GM18858 (cell line): ENCODE measurements around the gene RARG.
"Not testable (repeated sequence)": the region's sequence is repeated elsewhere in the genome, so short reads cannot be mapped to it uniquely, and the experiment has no call there.

Experiments used
- ATAC-seq: cut with Tn5 transposase; IDR thresholded peaks from one replicate; pipeline ENCODE4 v1.9.1; 2021; ENCODE audit not compliant: unreplicated experiment

Gene RARG

DNA sequence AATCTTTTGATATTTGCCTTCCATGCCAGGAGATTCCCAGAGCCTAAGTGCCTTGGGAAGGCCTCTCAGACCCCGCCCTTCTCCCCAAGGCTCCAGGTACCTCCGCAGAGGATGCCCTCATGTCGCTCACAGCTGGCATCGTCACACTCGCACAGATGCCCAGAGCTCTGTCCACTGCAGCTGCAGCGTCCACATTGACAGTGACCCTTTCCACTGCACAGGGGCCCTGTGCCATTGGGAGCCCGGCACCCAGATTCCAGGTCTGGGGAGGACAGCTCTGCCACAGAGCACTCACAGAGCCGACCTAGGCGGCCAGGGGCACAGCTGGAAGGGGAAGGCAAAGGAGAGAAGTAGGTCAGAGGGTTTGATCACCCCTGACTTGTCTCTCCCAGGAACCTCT is 39.0 kb downstream of the RARG start:
- no peak for ATAC-seq

DNA sequence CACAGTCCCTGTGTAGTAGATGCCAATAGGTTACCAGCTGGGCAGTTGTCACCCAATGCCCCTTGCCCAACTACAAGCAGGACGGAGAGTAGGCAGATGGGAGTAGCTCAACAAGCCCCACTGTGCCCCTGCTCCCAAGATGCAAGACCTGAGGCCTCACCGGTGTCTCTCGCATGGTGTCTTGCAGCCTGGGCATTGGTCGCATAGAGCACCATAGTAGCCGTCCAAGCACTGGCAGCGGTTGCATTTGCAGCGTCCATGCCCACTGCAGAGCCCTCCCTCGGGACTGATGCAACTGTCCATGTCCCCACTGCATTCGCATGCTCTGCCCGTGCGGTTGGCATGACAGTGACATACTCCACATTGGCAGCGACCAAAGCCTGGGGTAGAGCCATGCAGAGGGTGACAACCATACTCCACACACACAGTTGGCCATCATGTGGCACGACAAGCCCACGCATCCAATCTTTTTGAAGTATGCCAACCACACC is 39.4 kb downstream of the RARG start:
- ATAC-seq: no peak

DNA sequence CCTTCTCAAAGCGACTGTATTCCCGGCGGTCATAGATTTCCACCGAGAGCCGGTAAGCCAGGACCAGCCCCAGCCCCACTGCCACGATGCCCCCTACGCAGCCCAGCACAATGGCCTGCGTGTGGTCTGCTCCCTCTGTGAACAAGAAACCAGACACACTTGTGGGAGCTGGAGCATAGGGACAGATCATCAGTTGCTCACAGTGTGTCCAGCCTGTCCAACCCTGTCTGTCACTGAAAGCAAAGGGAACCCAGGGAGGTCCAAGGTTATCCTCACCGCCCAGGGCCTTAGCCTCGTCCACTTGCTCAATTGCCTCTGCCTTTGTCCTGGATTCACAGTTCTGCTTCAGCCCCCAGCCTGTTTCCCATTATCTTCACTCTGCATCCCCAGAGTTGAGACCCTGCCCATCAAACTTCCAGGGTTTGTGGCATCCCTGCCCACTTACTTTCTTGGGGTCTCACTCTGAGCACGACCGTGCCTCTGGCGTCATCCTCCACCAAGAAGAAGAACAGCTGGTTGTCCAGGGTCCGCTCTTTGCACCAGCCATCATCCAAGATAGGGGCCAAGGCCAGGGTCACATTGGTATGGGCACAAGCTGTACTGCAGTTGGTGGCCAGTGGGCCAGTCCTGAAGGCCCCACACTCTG is 40.0 kb downstream of the RARG start:
- ATAC-seq: no peak

- ATAC-seq: no peak
These were observed 40.7 kb downstream of the RARG start for GRCh38 chr12:53191096-53191884.

DNA sequence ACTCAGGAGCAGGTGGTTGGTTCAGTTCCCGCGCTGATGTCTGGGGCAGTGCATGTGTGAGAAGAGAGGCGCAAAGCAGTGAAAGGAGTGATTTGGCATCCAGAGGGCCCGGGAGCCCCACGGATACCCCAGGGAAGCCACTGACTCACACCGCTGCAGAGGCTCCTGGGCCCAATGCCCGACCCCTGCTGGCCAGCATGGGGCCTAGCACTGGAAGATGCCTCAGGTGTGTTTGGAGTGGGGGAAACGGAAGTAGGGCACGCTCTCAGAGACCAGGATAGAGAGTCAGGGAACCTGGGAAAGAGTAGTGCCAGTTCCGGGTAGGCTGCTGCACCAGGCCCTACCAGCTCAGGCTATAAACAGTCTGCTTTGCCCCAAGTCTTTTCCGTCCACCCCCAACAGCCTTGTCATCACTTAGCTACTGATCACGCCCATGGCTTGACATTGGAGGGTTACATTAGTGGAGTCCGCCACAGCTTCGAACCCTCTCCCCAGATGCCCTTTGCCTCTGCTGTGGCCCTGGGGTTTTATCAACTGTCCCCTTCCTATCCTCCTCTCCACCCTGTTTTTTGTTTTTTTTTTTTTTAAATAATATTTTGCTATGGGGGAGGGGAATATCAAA is 41.8 kb downstream of the RARG start:
- no peak for ATAC-seq

GRCh38 chr12:53187145-53187899 is 44.7 kb downstream of the RARG start:
- ATAC-seq: no peak

DNA sequence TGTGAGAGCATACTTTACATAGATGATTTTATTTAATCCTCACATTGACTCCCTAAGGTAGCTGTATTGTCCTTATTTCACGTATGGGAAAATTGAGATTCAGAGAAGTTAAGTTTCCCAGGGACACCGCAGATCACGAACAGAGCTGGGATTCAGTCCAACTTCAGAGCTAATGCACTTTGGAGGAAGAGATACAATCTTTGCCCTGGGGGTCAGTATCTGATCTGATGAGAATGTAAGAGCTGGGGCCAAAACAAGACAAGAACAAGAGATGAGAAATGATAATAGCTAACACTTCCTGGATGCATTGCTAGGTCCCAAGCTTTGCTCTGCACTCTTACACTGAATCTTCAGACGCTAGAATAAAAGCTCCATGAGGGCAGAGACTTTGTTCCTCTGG is 45.3 kb downstream of the RARG start:
- ATAC-seq: no peak

DNA sequence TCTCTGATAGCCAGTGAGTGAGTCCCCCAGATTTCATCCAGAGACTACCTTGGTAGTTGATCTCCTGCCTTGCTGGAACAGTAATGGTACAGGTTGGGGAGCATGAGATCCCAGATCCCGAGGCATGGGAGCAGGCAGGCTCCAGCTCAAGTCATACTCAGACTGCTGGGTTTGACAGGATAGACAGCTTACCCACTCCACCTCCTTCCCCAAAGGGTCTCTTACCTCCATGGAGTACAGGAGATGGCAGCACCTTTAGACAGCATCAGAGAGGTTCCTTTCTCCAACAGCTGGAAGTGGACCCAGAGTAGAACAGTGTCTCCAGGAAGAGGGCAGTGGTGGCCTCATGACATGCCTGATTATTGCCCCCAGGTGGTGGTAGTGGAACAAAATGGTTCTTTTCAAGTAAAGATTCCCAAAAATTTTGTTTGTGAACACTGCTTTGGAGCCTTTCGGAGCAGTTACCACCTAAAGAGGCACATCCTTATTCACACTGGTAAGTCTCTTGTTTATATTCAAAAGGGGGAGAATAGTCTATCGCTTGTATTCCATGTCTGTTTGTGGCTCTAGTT is 46.3 kb downstream of the RARG start:
- ATAC-seq: no peak

- no peak for ATAC-seq
These were observed 47.2 kb downstream of the RARG start for GRCh38 chr12:53184828-53185227.

DNA sequence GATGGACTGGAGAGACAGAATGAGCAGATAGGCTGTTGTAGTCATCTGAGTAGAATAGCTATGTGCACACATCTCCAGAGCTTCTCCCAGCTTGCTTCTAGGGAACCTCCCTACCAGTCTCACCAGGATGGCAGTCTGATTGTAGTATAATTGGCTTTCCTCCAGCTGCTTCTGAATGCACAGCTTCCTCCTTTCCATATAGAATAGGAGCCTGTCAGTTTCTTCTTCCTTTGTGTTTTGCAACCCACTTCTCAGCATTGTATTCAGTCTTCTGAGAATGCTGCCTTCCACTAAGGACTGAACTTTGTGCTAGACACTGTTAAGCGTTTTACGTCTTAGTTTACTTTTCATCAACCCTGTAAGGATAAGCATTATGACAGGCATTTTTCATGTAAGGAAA is 49.1 kb downstream of the RARG start:
- ATAC-seq: no peak

- no peak for ATAC-seq
These were observed 50.1 kb downstream of the RARG start for GRCh38 chr12:53181935-53182334.

DNA sequence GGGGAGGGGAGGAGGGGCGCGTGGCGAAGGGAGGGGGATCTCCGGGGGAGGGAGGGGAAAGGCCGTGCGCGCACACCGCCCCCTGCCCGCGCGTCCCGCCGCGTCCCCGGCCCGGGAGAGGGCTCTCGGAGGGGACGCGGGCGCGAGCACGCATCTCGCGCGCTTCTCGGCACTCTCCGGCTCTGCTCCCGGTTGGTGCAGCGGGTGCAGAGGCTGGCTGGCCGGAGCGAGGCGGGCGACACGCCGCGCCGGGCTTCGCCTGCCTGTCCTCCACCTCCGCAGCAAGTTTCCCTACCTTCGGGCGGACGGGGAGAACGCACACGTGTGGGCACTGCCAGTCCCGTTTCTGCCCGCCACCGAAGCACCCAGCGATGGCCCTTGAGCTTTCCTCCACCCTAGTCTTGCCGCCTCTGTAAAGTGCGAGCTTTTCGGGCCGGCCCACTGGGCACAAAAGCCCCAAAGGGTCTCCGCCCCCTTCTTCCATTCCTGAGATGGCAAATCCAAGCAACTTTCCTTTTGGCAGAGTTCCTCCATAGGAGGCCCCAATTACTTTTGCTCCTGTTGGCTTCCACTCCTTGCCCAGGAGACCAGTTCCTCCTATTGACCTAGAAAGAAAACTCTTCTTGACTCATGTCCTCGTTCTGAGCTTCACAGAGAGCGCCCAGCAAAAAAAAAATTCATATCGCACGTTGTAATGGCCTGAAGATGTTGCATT is 50.9 kb downstream of the RARG start:
- ATAC-seq: peak; percentile 14

GRCh38 chr12:53180220-53180930 is 51.6 kb downstream of the RARG start, which contains the start of the genes CSAD and ZNF740:
Gene CSAD (minus strand): TSS chr12:53180925. CDS start chr12:53173470, 7,455 bp downstream.
Gene ZNF740 (plus strand): TSS chr12:53180722. CDS start chr12:53181984, 1,262 bp downstream.
- ATAC-seq: peak; percentile 62

- peak; percentile 9 for ATAC-seq
These were observed 52.3 kb downstream of the RARG start for GRCh38 chr12:53179687-53180219.

GRCh38 chr12:53178803-53179202 is 53.2 kb downstream of the RARG start:
- not testable (repeated sequence) for ATAC-seq

DNA sequence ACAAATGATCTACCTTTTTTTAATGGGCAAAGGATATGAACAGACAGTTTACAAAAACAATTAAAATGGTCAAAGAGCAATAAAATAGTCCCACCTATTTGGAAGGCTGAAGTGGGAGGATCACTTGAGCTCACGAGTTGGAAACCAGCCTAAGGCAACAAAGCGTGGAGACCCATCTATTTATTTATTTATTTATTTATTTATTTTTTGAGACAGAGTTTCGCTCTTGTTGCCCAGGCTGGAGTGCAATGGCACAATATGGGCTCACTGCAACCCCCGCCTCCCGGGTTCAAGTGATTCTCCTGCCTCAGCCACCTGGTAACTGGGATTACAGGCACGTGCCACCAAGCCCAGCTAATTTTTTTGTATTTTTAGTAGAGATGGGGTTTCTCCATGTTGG is 54.6 kb downstream of the RARG start:
- not testable (repeated sequence) for ATAC-seq

GRCh38 chr12:53176750-53177149 is 55.3 kb downstream of the RARG start:
- no peak for ATAC-seq

- no peak for ATAC-seq
These were observed 57.0 kb downstream of the RARG start for GRCh38 chr12:53174881-53175491.
